Left lung (tissue), 14 donors: ENCODE data around the gene TAMM41. TPM values are rescaled to one million over a fixed set of nuclear protein-coding genes. Genes with fewer than 3 reads are reported as not detected.
"Not testable (repeated sequence)": the region's sequence is repeated elsewhere in the genome, so short reads cannot be mapped to it uniquely, and the experiment has no call there.

Experiments used
- ATAC-seq: fragments of 200-7000 bp; cut with Tn5 transposase; one replicate; pipeline ENCODE4 v1.9.1; 2020; ENCODE audit warnings: moderate library complexity
- DNase-seq, 4 donors: peaks; one replicate each; pipeline ENCODE4 v3.0.0-alpha.2; 2013 to 2020
- H3K27ac ChIP-seq, 2 donors: fragments of 200-600 bp; sonication (generic) in 1 of 2; one replicate each; pipeline versions ENCODE4 v1.5.0 to v1.8.0; 2020 to 2021
- H3K27me3 ChIP-seq, 2 donors: fragments of 200-600 bp; sonication (generic) in 1 of 2; one replicate each; pipeline versions ENCODE4 v1.5.0 to v1.8.0; 2020 to 2021
- H3K36me3 ChIP-seq, 2 donors: fragments of 200-600 bp; sonication (generic) in 1 of 2; one replicate each; pipeline versions ENCODE4 v1.5.0 to v1.8.0; 2020 to 2021
- H3K4me1 ChIP-seq, 2 donors: fragments of 200-600 bp; one replicate each; pipeline ENCODE4 v1.8.0; 2021
- H3K4me3 ChIP-seq, 2 donors: fragments of 200-600 bp; sonication (generic) in 1 of 2; one replicate each; pipeline versions ENCODE4 v1.5.0 to v1.8.0; 2020 to 2021; ENCODE audit warnings: mild to moderate bottlenecking in 1 of 2
- H3K9me3 ChIP-seq, 2 donors: fragments of 200-600 bp; sonication (generic) in 1 of 2; one replicate each; pipeline versions ENCODE4 v1.5.0 to v1.8.0; 2020 to 2021
- intact Hi-C, 2 donors: fragments of 100-400 bp; cut with DNase I; formaldehyde crosslinking; loops; one replicate each; pipeline versions ENCODE4 v1.11.2 to v1.14.2; 2022
- long read RNA-seq, 12 donors: library from polyadenylated mRNA in 2 of 12; unstranded in 2 of 12; transcript quantifications; one replicate each; pipeline ENCODE4 v2.0.0 and lab custom pipeline, GENCODE V29; 2019 to 2026
- polyA plus RNA-seq, 6 donors: library from polyadenylated mRNA; unstranded; fragments of 120-200 nt; gene quantifications; one replicate each; pipeline ENCODE4 v1.2.1, GENCODE V29; 2013; ENCODE audit not compliant: insufficient read length in 6 of 6
- total RNA-seq, 2 donors: library from RNA; stranded (reverse); fragmentation: NEBNext Ultra II Directional; extraction: Animal tissue kit (Norgen Biotek cat#: 25700); gene quantifications; one replicate each; pipeline ENCODE4 v1.2.1, GENCODE V29; 2021
- TF ChIP-seq, protein P1 (sequence below), 2 donors: fragments of 200-600 bp; sonication (generic) in 1 of 2; IDR thresholded peaks; one replicate each; pipeline versions ENCODE4 v1.5.0 to v1.8.0; 2021; ENCODE audit warnings: antibody characterized with exemption in 2 of 2
- donor health status: DM: no; HTN: yes; CAD: no.
- donor health status: DM: no; HTN: no; CAD: no.

The TAMM41 gene
- total RNA-seq (10 to 100 TPM; 13.9 to 16.9 TPM), polyA plus RNA-seq (10 to 100 TPM; 19.5 to 29.4 (median 23.4) TPM)
- long read RNA-seq, donor 1, partial matches to known transcripts: 0 of 1 reads
- long read RNA-seq, donor 1, other reads (novel, unspliced or antisense): 0 of 1 reads
- long read RNA-seq, donor 2, partial matches to known transcripts: 0 of 4 reads
- long read RNA-seq, donor 2, other reads (novel, unspliced or antisense): 0 of 4 reads
- long read RNA-seq, donor 3, partial matches to known transcripts: 0 of 6 reads
- long read RNA-seq, donor 3, other reads (novel, unspliced or antisense): 0 of 6 reads
- long read RNA-seq, donor 4, partial matches to known transcripts: 0 of 6 reads
- long read RNA-seq, donor 4, other reads (novel, unspliced or antisense): 2 of 6 reads
- long read RNA-seq, donor 5, partial matches to known transcripts: 0 of 4 reads
- long read RNA-seq, donor 5, other reads (novel, unspliced or antisense): 0 of 4 reads
- long read RNA-seq, donor 6, partial matches to known transcripts: 0 of 4 reads
- long read RNA-seq, donor 6, other reads (novel, unspliced or antisense): 0 of 4 reads
- long read RNA-seq, donor 7, partial matches to known transcripts: 0 of 4 reads
- long read RNA-seq, donor 7, other reads (novel, unspliced or antisense): 0 of 4 reads
- long read RNA-seq, donor 8, partial matches to known transcripts: 0 of 4 reads
- long read RNA-seq, donor 8, other reads (novel, unspliced or antisense): 0 of 4 reads
- long read RNA-seq, donor 9: 0 reads
- long read RNA-seq, donor 10, transcript TAMM41-206 (8 exons, 1,213 nt): major isoform, 5 of 5 reads
- long read RNA-seq, donor 10, partial matches to known transcripts: 0 of 5 reads
- long read RNA-seq, donor 10, other reads (novel, unspliced or antisense): 0 of 5 reads
- long read RNA-seq, donor 11, partial matches to known transcripts: 0 of 4 reads
- long read RNA-seq, donor 11, other reads (novel, unspliced or antisense): 0 of 4 reads
- long read RNA-seq, donor 12: 0 reads

DNA sequence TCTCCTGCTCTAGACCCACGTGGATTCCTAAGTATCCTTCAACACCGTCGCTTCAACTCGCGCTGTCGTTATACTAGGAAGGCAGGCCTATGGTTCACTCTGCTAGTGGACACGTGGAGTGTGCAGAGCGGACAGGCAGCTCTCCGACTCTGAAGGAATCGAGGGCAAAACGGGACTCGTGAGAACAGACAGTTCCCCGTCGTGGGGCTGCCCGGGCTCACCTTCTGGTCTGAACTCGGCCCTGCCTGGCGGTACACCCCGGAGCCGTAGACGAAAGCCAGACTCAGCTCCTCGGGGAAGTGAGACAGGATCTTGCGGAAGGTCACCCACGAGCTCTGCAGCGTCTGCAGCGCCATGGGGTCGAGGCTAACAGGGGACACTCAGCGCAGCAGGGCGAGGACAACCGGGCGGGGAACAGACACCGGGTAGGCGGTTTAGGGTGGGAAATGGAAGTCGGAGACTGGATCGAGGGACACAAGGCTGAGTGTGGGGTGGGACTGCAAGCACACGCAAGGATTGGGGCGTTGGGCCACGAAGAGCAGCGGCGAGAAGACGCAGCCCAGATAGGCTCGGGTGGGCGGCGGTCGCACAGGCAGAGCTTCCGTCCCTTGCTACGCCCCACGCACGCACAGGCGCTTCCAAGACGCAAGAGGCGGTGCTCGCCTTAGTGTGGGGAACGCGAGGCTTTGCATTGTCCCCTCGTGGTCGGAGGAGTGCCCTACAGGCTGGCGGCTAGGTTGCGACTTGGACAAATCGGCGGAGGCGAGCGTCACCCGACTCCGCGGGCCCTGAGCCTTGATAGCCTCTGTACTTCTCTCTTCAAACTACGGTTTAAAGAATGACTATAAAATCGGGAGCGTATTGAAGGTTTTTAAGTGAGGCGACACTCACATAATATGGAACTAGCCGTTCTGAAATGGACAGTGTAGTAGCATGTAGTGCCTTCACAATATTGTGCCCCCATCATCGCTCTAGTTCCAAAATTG, at the start of gene TAMM41:
TAMM41 (minus strand) TSS at position 605 of the 986 bp plus-strand sequence; CDS start at position 356, 249 bp downstream.
- ATAC-seq (peak; percentile 100), DNase-seq (peak; percentile 75 to 95 (median 92))
- intact Hi-C loops: no loop called here
- Histone ChIP-seq H3K4me3 (peak within 1 kb of the TSS; percentile 69 to 85), H3K4me1 (peaks cover 6 to 26% of the 10 kb centered on the region in 2 donors), H3K9me3 (no peaks in the 10 kb centered on the region), H3K36me3 (peaks cover 0 to 24% of the 10 kb centered on the region in 2 donors), H3K27ac (peak within 1 kb of the TSS; percentile 73 to 80), H3K27me3 (no peaks in the 10 kb centered on the region)
- TF ChIP-seq, protein P1, sequence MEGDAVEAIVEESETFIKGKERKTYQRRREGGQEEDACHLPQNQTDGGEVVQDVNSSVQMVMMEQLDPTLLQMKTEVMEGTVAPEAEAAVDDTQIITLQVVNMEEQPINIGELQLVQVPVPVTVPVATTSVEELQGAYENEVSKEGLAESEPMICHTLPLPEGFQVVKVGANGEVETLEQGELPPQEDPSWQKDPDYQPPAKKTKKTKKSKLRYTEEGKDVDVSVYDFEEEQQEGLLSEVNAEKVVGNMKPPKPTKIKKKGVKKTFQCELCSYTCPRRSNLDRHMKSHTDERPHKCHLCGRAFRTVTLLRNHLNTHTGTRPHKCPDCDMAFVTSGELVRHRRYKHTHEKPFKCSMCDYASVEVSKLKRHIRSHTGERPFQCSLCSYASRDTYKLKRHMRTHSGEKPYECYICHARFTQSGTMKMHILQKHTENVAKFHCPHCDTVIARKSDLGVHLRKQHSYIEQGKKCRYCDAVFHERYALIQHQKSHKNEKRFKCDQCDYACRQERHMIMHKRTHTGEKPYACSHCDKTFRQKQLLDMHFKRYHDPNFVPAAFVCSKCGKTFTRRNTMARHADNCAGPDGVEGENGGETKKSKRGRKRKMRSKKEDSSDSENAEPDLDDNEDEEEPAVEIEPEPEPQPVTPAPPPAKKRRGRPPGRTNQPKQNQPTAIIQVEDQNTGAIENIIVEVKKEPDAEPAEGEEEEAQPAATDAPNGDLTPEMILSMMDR (IDR thresholded peaks at IDR 0.05): peak; percentile 87 to 90

GRCh38 chr3:11878837-11879236, 32.2 kb upstream of the TAMM41 start:
- TF ChIP-seq, protein P1 (IDR thresholded peaks at IDR 0.05): no peak
- Histone ChIP-seq H3K4me3 (no peak overlapping the region), H3K36me3 (no peaks in the 10 kb centered on the region), H3K27me3 (peaks cover 0 to 7% of the 10 kb centered on the region in 2 donors), H3K4me1 (no peaks in the 10 kb centered on the region), H3K27ac (no peak overlapping the region), H3K9me3 (no peaks in the 10 kb centered on the region)
- DNase-seq (no peak), ATAC-seq (no peak)
- intact Hi-C loops: no loop called here

DNA sequence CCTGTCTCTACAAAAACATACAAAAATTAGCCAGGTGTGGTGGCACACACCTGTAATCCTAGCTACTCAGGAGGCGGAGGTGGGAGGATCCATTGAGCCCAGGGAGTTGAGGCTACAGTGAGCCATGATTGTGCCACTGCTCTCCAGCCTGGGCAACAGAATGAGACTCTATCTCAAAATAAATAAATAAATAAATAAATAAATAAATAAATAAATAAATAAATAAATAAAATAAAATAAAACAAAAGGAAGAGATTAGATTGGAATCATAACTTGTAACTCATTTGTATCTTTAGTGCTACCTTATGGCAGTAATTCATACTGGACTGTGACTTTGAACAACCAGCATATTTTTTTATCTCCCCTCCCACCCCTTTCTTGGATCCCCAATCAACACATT, 28.0 kb upstream of the TAMM41 start:
- H3K27me3 ChIP-seq, H3K27ac ChIP-seq, H3K4me1 ChIP-seq, H3K36me3 ChIP-seq, ATAC-seq, intact Hi-C loops, H3K4me3 ChIP-seq, H3K9me3 ChIP-seq, DNase-seq: not testable (repeated sequence)

GRCh38 chr3:11863739-11864138, 17.1 kb upstream of the TAMM41 start:
- H3K4me3 ChIP-seq, DNase-seq, H3K4me1 ChIP-seq, H3K27ac ChIP-seq, intact Hi-C loops, H3K9me3 ChIP-seq, H3K36me3 ChIP-seq, H3K27me3 ChIP-seq, ATAC-seq: not testable (repeated sequence)

- intact Hi-C loops, ATAC-seq, H3K4me3 ChIP-seq, H3K36me3 ChIP-seq, H3K27me3 ChIP-seq, H3K27ac ChIP-seq, DNase-seq, H3K9me3 ChIP-seq, H3K4me1 ChIP-seq: not testable (repeated sequence)
Observed at GRCh38 chr3:11862584-11862983, 15.9 kb upstream of the TAMM41 start.

DNA sequence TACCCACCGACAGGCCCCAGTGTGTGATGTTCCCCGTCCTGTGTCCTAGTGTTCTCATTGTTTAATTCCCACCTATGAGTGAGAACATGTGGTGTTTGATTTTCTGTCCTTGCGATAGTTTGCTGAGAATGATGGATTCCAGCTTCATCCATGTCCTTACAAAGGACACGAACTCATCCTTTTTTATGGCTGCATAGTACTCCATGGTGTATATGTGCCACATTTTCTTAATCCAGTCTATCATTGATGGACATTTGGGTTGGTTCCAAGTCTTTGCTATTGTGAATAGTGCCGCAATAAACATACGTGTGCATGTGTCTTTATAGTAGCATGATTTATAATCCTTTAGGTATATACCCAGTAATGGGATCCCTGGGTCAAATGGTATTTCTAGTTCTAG, 15.5 kb upstream of the TAMM41 start:
- H3K4me3 ChIP-seq, intact Hi-C loops, ATAC-seq, H3K36me3 ChIP-seq, H3K9me3 ChIP-seq, H3K27me3 ChIP-seq, DNase-seq, H3K4me1 ChIP-seq, H3K27ac ChIP-seq: not testable (repeated sequence)

- H3K27me3 ChIP-seq, H3K27ac ChIP-seq, H3K4me1 ChIP-seq, H3K9me3 ChIP-seq, H3K36me3 ChIP-seq, DNase-seq, ATAC-seq, H3K4me3 ChIP-seq, intact Hi-C loops: not testable (repeated sequence)
Observed at GRCh38 chr3:11860213-11860612, 13.5 kb upstream of the TAMM41 start.
